Transverse colon (tissue), 4 donors: Measurements from ENCODE around the gene MARCKSL1. TPM values are rescaled to one million over a fixed set of nuclear protein-coding genes. Genes with fewer than 3 reads are reported as not detected.

Experiments used
- DNase-seq: peaks from one replicate; pipeline ENCODE4 v3.0.0-alpha.2; 2019
- H3K27ac ChIP-seq, 4 donors: fragments of 200-600 bp; sonication (generic); 2 replicates each; pipeline ENCODE4 v1.5.1; 2016 to 2018; ENCODE audit warnings: inconsistent platforms in 4 of 4
- H3K27me3 ChIP-seq: fragments of 200-600 bp; sonication (generic); 2 replicates; pipeline ENCODE4 v1.5.1; 2017; ENCODE audit warnings: inconsistent platforms
- H3K36me3 ChIP-seq, 4 donors: fragments of 200-600 bp; sonication (generic); 2 replicates each; pipeline ENCODE4 v1.5.1; 2017 to 2019; ENCODE audit warnings: inconsistent platforms in 4 of 4
- H3K4me1 ChIP-seq, 4 donors: fragments of 200-600 bp; sonication (generic); 2 replicates each; pipeline ENCODE4 v1.5.1; 2017 to 2020; ENCODE audit warnings: inconsistent platforms in 4 of 4
- H3K4me3 ChIP-seq, 4 donors: fragments of 200-600 bp; sonication (generic); 1 replicate in 1 of 4; 2 replicates in 3 of 4; pipeline versions ENCODE4 v1.5.1 to v1.6.1; 2017 to 2019; ENCODE audit warnings: inconsistent platforms in 4 of 4
- H3K9me3 ChIP-seq, 2 donors: fragments of 200-600 bp; sonication (generic); 2 replicates each; pipeline ENCODE4 v1.5.1; 2017 to 2019; ENCODE audit warnings: inconsistent platforms in 2 of 2
- EP300 ChIP-seq: sonication (generic); formaldehyde crosslinking; IDR thresholded peaks from one replicate; pipeline ENCODE4 v1.6.1; 2017; ENCODE audit warnings: antibody characterized with exemption, low read depth
- POLR2A ChIP-seq: fragments of 450-650 bp; IDR thresholded peaks from one replicate; pipeline ENCODE4 v1.6.1; 2016; ENCODE audit warnings: antibody characterized with exemption, mild to moderate bottlenecking, moderate library complexity
- POLR2AphosphoS5 ChIP-seq, 3 donors: sonication (generic); formaldehyde crosslinking; IDR thresholded peaks; one replicate each; pipeline ENCODE4 v1.6.1; 2016; ENCODE audit warnings: antibody characterized with exemption in 3 of 3
- WGBS, 2 donors: methylation state at CpG; one replicate each; pipeline ENCODE4 v1.1.5; 2018; ENCODE audit warnings: low coverage in 1 of 2; 5-methylcytosine and 5-hydroxymethylcytosine counted together
- in situ Hi-C, 4 donors: fragments of 200-750 bp; cut with MboI; loops; one replicate each; pipeline versions ENCODE4 v1.15.0 to v1.15.1; 2017; ENCODE audit warnings: low sequenced_read_pairs in 3 of 4, low pct_ligation_motif_present in 1 of 4, low pct_unique_long_range_greater_than_20kb in 1 of 4
- intact Hi-C: fragments of 100-400 bp; cut with DNase I; formaldehyde crosslinking; loops from one replicate; pipeline ENCODE4 v1.15.1; 2023; ENCODE audit warnings: low total_unique reads
- total RNA-seq, 4 donors: library from RNA; depleted of rRNA; stranded (reverse); fragments of >200 nt; gene quantifications; one replicate each; pipeline ENCODE4 v1.1.0, GENCODE V29; 2016
- TF ChIP-seq, protein P1 (sequence below), 5 experiments: fragments of 200-600 bp in 3 of 5; fragments of 450-650 bp in 2 of 5; sonication (generic) in 3 of 5; IDR thresholded peaks; 1 replicate in 2 of 5; 2 replicates in 3 of 5; pipeline ENCODE4 v1.5.1; 2016 to 2017; ENCODE audit warnings: antibody characterized with exemption in 5 of 5, inconsistent platforms in 3 of 5, mild to moderate bottlenecking in 2 of 5, moderate library complexity in 1 of 5

The MARCKSL1 gene
- total RNA-seq, 4 donors from 2014 or later = 40.0 to 62.8 (median 53.0) TPM

GRCh38 chr1:32316903-32317277 lies 19.1 kb downstream of the MARCKSL1 start:
- H3K4me1 ChIP-seq = peaks cover 7 to 52% (median 21%) of the 10 kb centered on the region in 4 donors
- H3K4me3 ChIP-seq = no peak overlapping the region
- WGBS, 2 donors = 52 to 64% methylated on average over 3 of the region's 3 CpGs
- H3K27ac ChIP-seq = peak overlapping the region; percentile 65 to 84 (median 80)
- no peaks in the 10 kb centered on the region for H3K9me3 ChIP-seq
- intact Hi-C loops = no loop called here
- in situ Hi-C loops = no loop called here
- no peaks in the 10 kb centered on the region for H3K27me3 ChIP-seq
- no peak for TF ChIP-seq EP300
- TF ChIP-seq POLR2AphosphoS5 (IDR thresholded peaks at IDR 0.05) = no peak
- TF ChIP-seq POLR2A = no peak
- TF ChIP-seq, protein P1, sequence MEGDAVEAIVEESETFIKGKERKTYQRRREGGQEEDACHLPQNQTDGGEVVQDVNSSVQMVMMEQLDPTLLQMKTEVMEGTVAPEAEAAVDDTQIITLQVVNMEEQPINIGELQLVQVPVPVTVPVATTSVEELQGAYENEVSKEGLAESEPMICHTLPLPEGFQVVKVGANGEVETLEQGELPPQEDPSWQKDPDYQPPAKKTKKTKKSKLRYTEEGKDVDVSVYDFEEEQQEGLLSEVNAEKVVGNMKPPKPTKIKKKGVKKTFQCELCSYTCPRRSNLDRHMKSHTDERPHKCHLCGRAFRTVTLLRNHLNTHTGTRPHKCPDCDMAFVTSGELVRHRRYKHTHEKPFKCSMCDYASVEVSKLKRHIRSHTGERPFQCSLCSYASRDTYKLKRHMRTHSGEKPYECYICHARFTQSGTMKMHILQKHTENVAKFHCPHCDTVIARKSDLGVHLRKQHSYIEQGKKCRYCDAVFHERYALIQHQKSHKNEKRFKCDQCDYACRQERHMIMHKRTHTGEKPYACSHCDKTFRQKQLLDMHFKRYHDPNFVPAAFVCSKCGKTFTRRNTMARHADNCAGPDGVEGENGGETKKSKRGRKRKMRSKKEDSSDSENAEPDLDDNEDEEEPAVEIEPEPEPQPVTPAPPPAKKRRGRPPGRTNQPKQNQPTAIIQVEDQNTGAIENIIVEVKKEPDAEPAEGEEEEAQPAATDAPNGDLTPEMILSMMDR (IDR thresholded peaks at IDR 0.05) = no peak
- DNase-seq = no peak
- H3K36me3 ChIP-seq = peaks cover 0 to 23% (median 6%) of the 10 kb centered on the region in 4 donors

- 42 to 60% methylated on average over 2 of the region's 2 CpGs for WGBS, 2 donors
- TF ChIP-seq POLR2AphosphoS5 (IDR thresholded peaks at IDR 0.05) = no peak
- TF ChIP-seq, protein P1 (IDR thresholded peaks at IDR 0.05) = no peak
- TF ChIP-seq EP300 = no peak
- TF ChIP-seq POLR2A = no peak
- in situ Hi-C loops = no loop called here
Observed at GRCh38 chr1:32311709-32312393, 24.2 kb downstream of the MARCKSL1 start.

GRCh38 chr1:32309960-32310359 lies 26.1 kb downstream of the MARCKSL1 start:
- intact Hi-C loops (no loop called here), in situ Hi-C loops (no loop called here)
- peaks cover 4 to 53% (median 24%) of the 10 kb centered on the region in 4 donors for H3K4me1 ChIP-seq
- peak overlapping the region in 1 of 4 donors; percentile 76 for H3K27ac ChIP-seq
- TF ChIP-seq POLR2A (no peak), EP300 (no peak), POLR2AphosphoS5 (IDR thresholded peaks at IDR 0.05) (no peak)
- TF ChIP-seq, protein P1 (IDR thresholded peaks at IDR 0.05) = no peak
- peaks cover 0 to 18% (median 5%) of the 10 kb centered on the region in 4 donors for H3K36me3 ChIP-seq
- 63% methylated on average over 1 of the region's 1 CpG; no CpG with 5 or more reads in 1 of the 2 donors for WGBS, 2 donors
- no peak for DNase-seq
- H3K27me3 ChIP-seq = no peaks in the 10 kb centered on the region
- H3K9me3 ChIP-seq = no peaks in the 10 kb centered on the region
- no peak overlapping the region for H3K4me3 ChIP-seq

More at GRCh38 chr1:32311709-32312393, 24.2 kb downstream of the MARCKSL1 start:
- Histone ChIP-seq H3K4me3 (no peak overlapping the region), H3K4me1 (peaks cover 4 to 68% (median 29%) of the 10 kb centered on the region in 4 donors), H3K36me3 (peaks cover 0 to 3% (median 0%) of the 10 kb centered on the region in 4 donors), H3K27me3 (no peaks in the 10 kb centered on the region), H3K9me3 (no peaks in the 10 kb centered on the region), H3K27ac (no peak overlapping the region)
- DNase-seq = no peak
- intact Hi-C loops = no loop called here

DNA sequence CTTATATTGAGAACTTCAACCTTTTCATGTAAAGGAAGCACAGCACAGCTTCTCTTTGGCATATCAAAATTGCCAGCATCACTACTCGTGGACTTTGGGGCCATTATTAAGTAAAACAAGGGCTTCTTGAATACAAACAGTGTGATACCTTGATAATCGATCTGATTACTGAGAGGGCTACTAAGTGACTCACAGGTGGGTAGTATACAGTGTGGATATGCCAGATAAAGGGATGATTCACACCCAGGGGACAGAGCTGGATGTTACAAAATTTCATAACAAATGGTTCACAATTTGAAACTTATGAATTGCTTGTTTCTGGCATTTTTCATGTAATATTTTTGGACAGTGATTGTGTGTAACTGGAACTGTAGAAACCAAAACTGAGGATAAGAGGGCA lies 28.7 kb downstream of the MARCKSL1 start:
- Histone ChIP-seq H3K4me3 (no peak overlapping the region), H3K4me1 (peaks cover 4 to 50% (median 24%) of the 10 kb centered on the region in 4 donors), H3K27me3 (no peaks in the 10 kb centered on the region), H3K27ac (no peak overlapping the region), H3K36me3 (peaks cover 0 to 37% (median 17%) of the 10 kb centered on the region in 4 donors), H3K9me3 (no peaks in the 10 kb centered on the region)
- 56% methylated on average over 2 of the region's 2 CpGs; no CpG with 5 or more reads in 1 of the 2 donors for WGBS, 2 donors
- intact Hi-C loops = no loop called here
- DNase-seq = no peak
- in situ Hi-C loops = no loop called here
- TF ChIP-seq POLR2A = no peak
- no peak for TF ChIP-seq POLR2AphosphoS5 (IDR thresholded peaks at IDR 0.05)
- TF ChIP-seq EP300 = no peak
- TF ChIP-seq, protein P1 (IDR thresholded peaks at IDR 0.05) = no peak
